GM10248 (cell line): Measurements from ENCODE around the gene SCLT1.
A peak's percentile ranks its signal among the peaks of the same experiment; 100 is the strongest.

Experiments
- CTCF ChIA-PET: fragments of 300-600 bp; sonication (Branson Sonifier 250); formaldehyde crosslinking; extraction: SDS; loops from one replicate; lab custom pipeline; 2021; ENCODE audit warnings: antibody characterized with exemption; lab: Yijun Ruan, JAX
- POLR2A ChIA-PET: fragments of 350-650 bp; sonication (Branson Sonifier 250); formaldehyde crosslinking; extraction: SDS; loops from one replicate; lab custom pipeline; 2020; ENCODE audit warnings: antibody characterized with exemption; lab: Yijun Ruan, JAX
- DNase-seq: peaks from one replicate; pipeline ENCODE4 v3.0.0; 2012; ENCODE audit errors: extremely low spot score
- TF ChIP-seq, protein P1 (sequence below): IDR thresholded peaks from 2 replicates; pipeline ENCODE4 v1.5.1; 2012; ENCODE audit warnings: mild to moderate bottlenecking, low read depth; ENCODE audit errors: extremely low read depth, missing control alignments, control extremely low read depth

Gene SCLT1

DNA sequence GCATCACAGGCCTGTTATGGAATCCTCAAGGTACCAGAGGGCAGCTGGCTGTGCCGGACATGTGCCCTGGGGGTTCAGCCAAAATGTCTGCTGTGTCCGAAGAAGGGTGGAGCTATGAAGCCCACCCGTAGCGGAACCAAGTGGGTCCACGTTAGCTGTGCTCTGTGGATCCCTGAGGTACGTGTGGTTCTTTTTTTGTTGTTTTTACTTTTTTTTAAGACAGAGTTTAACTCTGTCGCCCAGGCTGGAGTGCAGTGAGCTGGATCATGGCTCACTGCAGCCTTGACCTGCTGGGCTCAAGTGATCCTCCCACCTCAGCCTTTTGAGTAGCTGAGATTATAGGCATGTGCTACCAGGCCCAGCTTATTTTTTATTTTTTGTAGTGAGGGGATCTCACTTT is 237.7 kb downstream of the SCLT1 start:
- ChIA-PET CTCF (interaction anchor here (0.9 to 3.3 kb wide), 9 partner anchors 8 to 401 kb away, joined by 3 to 15 read pairs (median 4); no protein-coding TSS in a partner anchor), POLR2A (no interaction called here)
- TF ChIP-seq, protein P1, sequence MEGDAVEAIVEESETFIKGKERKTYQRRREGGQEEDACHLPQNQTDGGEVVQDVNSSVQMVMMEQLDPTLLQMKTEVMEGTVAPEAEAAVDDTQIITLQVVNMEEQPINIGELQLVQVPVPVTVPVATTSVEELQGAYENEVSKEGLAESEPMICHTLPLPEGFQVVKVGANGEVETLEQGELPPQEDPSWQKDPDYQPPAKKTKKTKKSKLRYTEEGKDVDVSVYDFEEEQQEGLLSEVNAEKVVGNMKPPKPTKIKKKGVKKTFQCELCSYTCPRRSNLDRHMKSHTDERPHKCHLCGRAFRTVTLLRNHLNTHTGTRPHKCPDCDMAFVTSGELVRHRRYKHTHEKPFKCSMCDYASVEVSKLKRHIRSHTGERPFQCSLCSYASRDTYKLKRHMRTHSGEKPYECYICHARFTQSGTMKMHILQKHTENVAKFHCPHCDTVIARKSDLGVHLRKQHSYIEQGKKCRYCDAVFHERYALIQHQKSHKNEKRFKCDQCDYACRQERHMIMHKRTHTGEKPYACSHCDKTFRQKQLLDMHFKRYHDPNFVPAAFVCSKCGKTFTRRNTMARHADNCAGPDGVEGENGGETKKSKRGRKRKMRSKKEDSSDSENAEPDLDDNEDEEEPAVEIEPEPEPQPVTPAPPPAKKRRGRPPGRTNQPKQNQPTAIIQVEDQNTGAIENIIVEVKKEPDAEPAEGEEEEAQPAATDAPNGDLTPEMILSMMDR = no peak
- DNase-seq = no peak

DNA sequence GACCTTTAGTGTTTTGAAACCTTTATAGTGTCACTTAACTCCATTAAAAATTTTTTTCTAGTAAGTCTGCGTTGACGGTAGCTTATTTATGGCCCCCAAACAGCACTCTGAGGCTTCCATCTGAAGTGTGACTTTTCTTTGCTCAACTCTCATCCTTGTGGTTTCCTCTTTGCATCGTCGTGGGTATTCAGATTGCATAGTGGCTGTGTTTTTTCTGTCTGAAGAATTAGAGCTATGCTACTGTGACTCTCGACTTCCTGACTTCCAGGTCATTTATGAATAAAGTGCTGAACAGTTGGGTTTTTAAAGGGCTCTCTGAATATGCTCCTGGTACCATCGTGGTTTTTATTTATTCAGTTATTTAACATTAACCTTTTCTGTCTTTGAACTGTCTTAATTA is 238.9 kb downstream of the SCLT1 start:
- TF ChIP-seq, protein P1 = no peak
- CTCF ChIA-PET = interaction anchor here (0.8 to 3.3 kb wide), 6 partner anchors 9 to 42 kb away, joined by 3 to 15 read pairs (median 4); no protein-coding TSS in a partner anchor
- POLR2A ChIA-PET = no interaction called here
- DNase-seq = peak; percentile 35

- TF ChIP-seq, protein P1 = no peak
- POLR2A ChIA-PET = no interaction called here
- CTCF ChIA-PET = interaction anchor here (0.8 to 3.3 kb wide), 6 partner anchors 9 to 41 kb away, joined by 3 to 15 read pairs (median 3); no protein-coding TSS in a partner anchor
- no peak for DNase-seq
Measured at GRCh38 chr4:128853741-128854140, 239.6 kb downstream of the SCLT1 start.

DNA sequence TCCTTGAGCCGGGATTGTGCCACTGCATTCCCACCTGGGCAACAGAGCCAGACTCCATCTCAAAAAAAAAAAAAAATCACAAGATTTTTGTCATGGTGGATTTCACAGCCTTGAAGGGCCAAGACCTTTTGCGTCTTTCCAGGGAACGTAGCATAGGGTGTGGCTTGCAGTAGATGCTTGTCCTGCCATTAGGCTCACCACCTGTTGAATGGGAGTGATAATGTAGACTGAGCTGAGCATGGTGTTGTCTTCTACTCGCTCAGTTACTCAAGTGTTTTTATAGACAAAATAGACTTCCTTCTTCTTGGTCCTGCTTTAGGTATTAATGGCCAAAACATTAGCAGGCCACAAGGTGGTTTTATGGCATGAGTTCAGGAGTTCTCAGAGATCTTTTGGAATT is 243.1 kb downstream of the SCLT1 start:
- POLR2A ChIA-PET = no interaction called here
- no peak for DNase-seq
- CTCF ChIA-PET = interaction anchor here (0.8 to 1.9 kb wide), 4 partner anchors 9 to 13 kb away, joined by 3 to 5 read pairs (median 3); no protein-coding TSS in a partner anchor

GRCh38 chr4:128848461-128848860 is 244.9 kb downstream of the SCLT1 start:
- TF ChIP-seq, protein P1 = no peak
- no peak for DNase-seq
- POLR2A ChIA-PET = no interaction called here
- CTCF ChIA-PET = no interaction called here

More for the DNA sequence above, 243.1 kb downstream of the SCLT1 start:
- TF ChIP-seq, protein P1 = no peak

DNA sequence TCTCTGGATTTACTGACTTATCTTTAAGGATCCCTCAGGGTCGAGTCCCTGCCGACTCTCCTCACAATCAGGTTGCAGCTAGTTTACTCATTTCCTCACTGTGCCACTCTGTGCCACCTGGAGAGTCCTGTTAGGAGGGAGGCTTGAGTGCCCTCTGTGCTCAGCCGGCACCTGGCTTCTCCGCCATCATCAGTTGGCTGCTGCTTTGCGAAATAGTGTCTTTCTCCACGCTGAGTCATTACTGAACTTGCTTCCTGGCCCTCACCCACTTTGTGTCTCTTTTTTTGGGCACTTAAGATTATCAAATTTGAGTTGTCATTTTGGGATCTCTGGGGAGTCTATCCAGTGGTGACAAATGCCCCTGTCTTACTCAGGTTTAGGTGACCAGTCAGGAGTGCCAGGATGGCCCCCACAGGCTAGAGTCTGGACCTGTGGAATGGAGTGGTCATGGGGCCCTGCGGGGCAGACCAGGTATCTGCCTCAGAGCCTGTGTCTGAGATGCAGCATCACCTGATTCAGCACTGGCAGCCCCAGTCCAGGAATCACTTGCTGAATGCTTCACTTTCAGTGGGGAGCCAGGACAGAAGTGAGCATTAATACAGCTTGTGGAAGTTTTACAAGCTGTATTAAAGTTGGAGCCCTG is 246.1 kb downstream of the SCLT1 start:
- ChIA-PET POLR2A (interaction anchor here (0.6 kb wide), 1 partner anchor 10 kb away, joined by 3 read pairs; no protein-coding TSS in a partner anchor), CTCF (no interaction called here)
- TF ChIP-seq, protein P1 = no peak
- DNase-seq = no peak
